Activated naive CD8-positive, alpha-beta T cell treated with anti-CD3 and anti-CD28 coated beads for 36 hours (primary cell): ENCODE results near the gene TRAPPC1. TPM values are rescaled to one million over a fixed set of nuclear protein-coding genes. Genes with fewer than 3 reads are reported as not detected.

Experiments
- DNase-seq: peaks from one replicate; pipeline ENCODE4 v3.0.0; 2021
- H3K27ac Mint-ChIP-seq: one replicate; pipeline ENCODE4 v1.8.0; 2022; ENCODE audit warnings: mild to moderate bottlenecking, moderate library complexity, mixed read lengths
- H3K27me3 Mint-ChIP-seq: one replicate; pipeline ENCODE4 v1.8.0; 2022; ENCODE audit warnings: mild to moderate bottlenecking, mixed read lengths
- H3K36me3 Mint-ChIP-seq: one replicate; pipeline ENCODE4 v1.8.0; 2021; ENCODE audit warnings: mild to moderate bottlenecking, mixed read lengths
- H3K4me1 Mint-ChIP-seq: one replicate; pipeline ENCODE4 v1.8.0; 2021; ENCODE audit warnings: mixed read lengths
- H3K4me3 Mint-ChIP-seq: one replicate; pipeline ENCODE4 v1.8.0; 2022; ENCODE audit warnings: mild to moderate bottlenecking, moderate library complexity, mixed read lengths
- H3K9me3 Mint-ChIP-seq: one replicate; pipeline ENCODE4 v1.8.0; 2022; ENCODE audit warnings: mixed read lengths
- total RNA-seq, 2 experiments: library from RNA; stranded (reverse); gene quantifications; one replicate each; pipeline ENCODE4 v1.2.3, GENCODE V29; 2021

Gene TRAPPC1
- total RNA-seq, 2 experiments from 2014 or later, result 131 to 143 TPM

GRCh38 chr17:7951143-7951792, 19.5 kb upstream of the TRAPPC1 start:
- DNase-seq, result peak; percentile 56
- H3K9me3 Mint-ChIP-seq, result no peaks in the 10 kb centered on the region
- peaks cover 27% of the 10 kb centered on the region for H3K36me3 Mint-ChIP-seq
- peak overlapping the region; percentile 87 for H3K27ac Mint-ChIP-seq
- H3K27me3 Mint-ChIP-seq, result no peaks in the 10 kb centered on the region
- H3K4me3 Mint-ChIP-seq, result peak overlapping the region; percentile 57
- peaks cover 10% of the 10 kb centered on the region for H3K4me1 Mint-ChIP-seq

DNA sequence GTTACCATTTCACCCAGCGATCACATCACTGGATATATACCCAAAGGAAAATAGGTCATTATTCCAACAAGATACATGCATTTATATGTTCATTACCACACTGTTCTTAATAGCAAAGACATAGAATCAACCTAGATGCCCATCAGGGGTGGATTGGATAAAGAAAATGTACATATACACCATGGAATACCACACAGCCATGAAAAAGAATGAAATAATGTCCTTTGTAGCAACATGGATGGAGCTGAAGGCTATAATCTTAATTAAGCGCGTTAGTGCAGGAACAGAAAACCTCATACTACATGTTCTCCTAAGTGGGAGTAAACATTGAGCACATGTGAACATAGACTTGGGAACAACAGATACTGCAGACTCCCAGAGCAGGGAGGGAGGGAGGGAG, 18.8 kb upstream of the TRAPPC1 start:
- peaks cover 10% of the 10 kb centered on the region for H3K4me1 Mint-ChIP-seq
- H3K4me3 Mint-ChIP-seq, result no peak overlapping the region
- H3K9me3 Mint-ChIP-seq, result no peaks in the 10 kb centered on the region
- no peak for DNase-seq
- H3K27me3 Mint-ChIP-seq, result no peaks in the 10 kb centered on the region
- no peak overlapping the region for H3K27ac Mint-ChIP-seq
- H3K36me3 Mint-ChIP-seq, result peaks cover 28% of the 10 kb centered on the region

- no peak for DNase-seq
- H3K36me3 Mint-ChIP-seq, result peaks cover 34% of the 10 kb centered on the region
- H3K27ac Mint-ChIP-seq, result no peak overlapping the region
- no peak overlapping the region for H3K4me3 Mint-ChIP-seq
- H3K4me1 Mint-ChIP-seq, result peaks cover 10% of the 10 kb centered on the region
- no peaks in the 10 kb centered on the region for H3K9me3 Mint-ChIP-seq
- no peaks in the 10 kb centered on the region for H3K27me3 Mint-ChIP-seq
These were observed 15.9 kb upstream of the TRAPPC1 start for GRCh38 chr17:7947651-7948050.

GRCh38 chr17:7946441-7946840, 14.7 kb upstream of the TRAPPC1 start:
- H3K4me3 Mint-ChIP-seq, result no peak overlapping the region
- H3K9me3 Mint-ChIP-seq, result no peaks in the 10 kb centered on the region
- no peak for DNase-seq
- H3K27ac Mint-ChIP-seq, result no peak overlapping the region
- peaks cover 6% of the 10 kb centered on the region for H3K4me1 Mint-ChIP-seq
- H3K36me3 Mint-ChIP-seq, result peaks cover 34% of the 10 kb centered on the region
- no peaks in the 10 kb centered on the region for H3K27me3 Mint-ChIP-seq

DNA sequence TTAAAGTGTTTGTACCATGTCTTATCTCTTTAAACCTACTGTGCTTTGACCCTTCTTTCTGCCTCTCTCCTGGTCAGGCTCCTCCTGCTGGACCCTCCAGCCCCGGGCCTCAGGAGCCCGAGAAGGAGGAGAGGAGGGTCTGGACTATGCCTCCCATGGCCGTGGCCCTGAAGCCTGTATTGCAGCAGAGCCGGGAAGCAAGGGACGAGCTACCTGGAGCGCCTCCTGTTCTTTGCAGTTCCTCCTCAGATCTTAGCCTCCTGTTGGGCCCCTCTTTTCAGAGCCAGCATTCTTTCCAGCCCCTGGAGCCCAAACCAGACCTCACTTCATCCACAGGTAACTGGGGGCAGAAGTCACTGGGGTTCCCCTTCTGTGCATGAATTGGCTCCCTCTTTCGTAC, 13.9 kb upstream of the TRAPPC1 start:
- Mint-ChIP-seq H3K4me1 (no peaks in the 10 kb centered on the region), H3K27ac (no peak overlapping the region), H3K27me3 (no peaks in the 10 kb centered on the region), H3K36me3 (peaks cover 37% of the 10 kb centered on the region), H3K9me3 (no peaks in the 10 kb centered on the region), H3K4me3 (no peak overlapping the region)
- DNase-seq, result no peak

GRCh38 chr17:7944326-7944725, 12.6 kb upstream of the TRAPPC1 start:
- Mint-ChIP-seq H3K27me3 (no peaks in the 10 kb centered on the region), H3K36me3 (peaks cover 33% of the 10 kb centered on the region), H3K27ac (no peak overlapping the region), H3K4me3 (no peak overlapping the region), H3K4me1 (no peaks in the 10 kb centered on the region), H3K9me3 (no peaks in the 10 kb centered on the region)
- no peak for DNase-seq

DNA sequence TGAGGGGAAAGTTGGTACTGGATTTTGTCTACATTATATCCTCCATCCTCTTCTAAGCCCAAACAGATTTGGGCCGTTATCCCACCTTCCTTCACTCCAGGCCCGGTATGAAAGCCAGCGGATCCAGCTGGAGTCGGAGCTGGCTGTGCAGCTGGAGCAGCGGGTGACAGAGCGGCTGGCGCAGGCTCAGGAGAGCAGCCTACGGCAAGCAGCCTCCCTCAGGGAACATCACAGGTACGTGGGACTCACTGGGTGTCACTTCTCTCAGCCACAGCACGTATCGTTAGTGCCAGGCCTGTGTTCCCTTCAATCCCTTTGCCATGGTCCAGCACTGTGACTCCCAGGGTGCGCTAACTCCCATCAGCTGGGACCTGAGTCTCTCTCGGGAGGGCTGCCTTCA, 11.5 kb upstream of the TRAPPC1 start:
- Mint-ChIP-seq H3K27ac (no peak overlapping the region), H3K27me3 (no peaks in the 10 kb centered on the region), H3K9me3 (no peaks in the 10 kb centered on the region), H3K36me3 (peaks cover 26% of the 10 kb centered on the region), H3K4me3 (no peak overlapping the region), H3K4me1 (no peaks in the 10 kb centered on the region)
- no peak for DNase-seq

- no peaks in the 10 kb centered on the region for H3K9me3 Mint-ChIP-seq
- no peak overlapping the region for H3K4me3 Mint-ChIP-seq
- no peaks in the 10 kb centered on the region for H3K4me1 Mint-ChIP-seq
- no peak for DNase-seq
- H3K36me3 Mint-ChIP-seq, result peaks cover 30% of the 10 kb centered on the region
- H3K27me3 Mint-ChIP-seq, result no peaks in the 10 kb centered on the region
- no peak overlapping the region for H3K27ac Mint-ChIP-seq
These were observed 9.0 kb upstream of the TRAPPC1 start for GRCh38 chr17:7940743-7941142.

DNA sequence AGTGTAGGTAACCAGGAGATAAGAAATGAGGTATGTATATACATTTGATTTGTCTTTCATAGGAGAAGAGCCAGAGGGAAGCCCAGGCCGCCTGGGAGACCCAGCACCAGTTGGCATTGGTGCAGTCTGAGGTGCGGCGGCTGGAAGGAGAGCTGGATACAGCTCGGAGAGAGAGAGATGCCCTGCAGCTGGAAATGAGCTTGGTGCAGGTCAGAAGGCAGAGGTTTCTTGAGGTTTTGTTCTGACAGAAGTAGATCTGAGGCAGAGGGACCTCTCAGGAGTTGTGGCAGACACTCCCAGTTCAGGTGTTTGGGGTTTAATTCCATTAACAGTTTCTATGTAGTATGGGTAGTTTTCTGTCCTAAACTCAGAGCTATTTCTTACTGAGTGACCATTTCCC, 8.3 kb upstream of the TRAPPC1 start:
- no peak for DNase-seq
- Mint-ChIP-seq H3K9me3 (no peaks in the 10 kb centered on the region), H3K27me3 (no peaks in the 10 kb centered on the region), H3K27ac (no peak overlapping the region), H3K4me1 (peaks cover 2% of the 10 kb centered on the region), H3K36me3 (peaks cover 33% of the 10 kb centered on the region), H3K4me3 (no peak overlapping the region)

- H3K4me1 Mint-ChIP-seq, result peaks cover 24% of the 10 kb centered on the region
- DNase-seq, result no peak
- no peaks in the 10 kb centered on the region for H3K9me3 Mint-ChIP-seq
- H3K27me3 Mint-ChIP-seq, result no peaks in the 10 kb centered on the region
- peaks cover 41% of the 10 kb centered on the region for H3K36me3 Mint-ChIP-seq
- H3K27ac Mint-ChIP-seq, result no peak overlapping the region
- H3K4me3 Mint-ChIP-seq, result no peak overlapping the region
These were observed 4.1 kb upstream of the TRAPPC1 start for GRCh38 chr17:7935859-7936258.

DNA sequence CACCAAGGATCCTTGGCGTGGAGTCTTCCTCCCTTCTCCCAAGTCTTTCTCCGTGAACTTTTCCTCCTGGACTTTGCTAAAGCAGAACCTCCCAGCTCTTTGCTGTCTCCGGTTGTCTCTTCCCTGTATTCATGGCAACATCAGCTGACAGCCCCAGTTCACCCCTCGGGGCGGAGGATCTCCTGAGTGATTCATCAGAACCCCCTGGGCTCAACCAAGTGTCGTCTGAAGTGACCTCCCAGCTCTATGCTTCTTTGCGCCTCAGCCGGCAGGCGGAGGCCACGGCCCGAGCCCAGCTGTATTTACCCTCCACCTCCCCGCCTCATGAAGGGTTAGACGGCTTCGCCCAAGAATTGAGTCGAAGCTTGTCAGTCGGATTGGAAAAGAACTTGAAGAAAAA, 1.2 kb upstream of the TRAPPC1 start:
- H3K9me3 Mint-ChIP-seq, result no peaks in the 10 kb centered on the region
- peaks cover 31% of the 10 kb centered on the region for H3K4me1 Mint-ChIP-seq
- H3K27ac Mint-ChIP-seq, result peak overlapping the region; percentile 64
- H3K4me3 Mint-ChIP-seq, result peak overlapping the region; percentile 97
- H3K36me3 Mint-ChIP-seq, result peaks cover 35% of the 10 kb centered on the region
- DNase-seq, result peak; percentile 39
- H3K27me3 Mint-ChIP-seq, result no peaks in the 10 kb centered on the region

DNA sequence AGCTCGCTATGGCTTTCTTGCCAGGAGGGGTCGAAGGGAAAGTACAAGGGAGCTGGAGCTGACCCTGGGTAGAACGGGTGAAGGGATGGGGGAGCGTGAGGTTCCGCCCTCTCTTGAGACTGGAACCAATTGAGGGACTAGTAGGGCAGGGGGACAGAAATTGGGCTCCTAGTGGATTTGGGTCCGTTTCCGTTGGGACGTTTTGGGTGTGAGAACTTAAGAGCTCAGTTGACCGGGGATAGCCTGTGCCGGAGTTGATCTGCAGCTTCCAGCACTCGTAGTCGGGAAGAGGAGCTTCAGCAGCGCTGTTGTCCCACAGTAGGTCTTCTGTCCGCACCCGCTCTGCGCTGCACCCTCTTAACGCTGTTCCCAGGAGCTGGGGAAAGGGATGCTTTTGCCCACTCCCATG, 741 bp upstream of the TRAPPC1 start:
- no peaks in the 10 kb centered on the region for H3K9me3 Mint-ChIP-seq
- H3K27ac Mint-ChIP-seq, result peak overlapping the region; percentile 97
- DNase-seq, result peak; percentile 26
- H3K4me3 Mint-ChIP-seq, result peak overlapping the region; percentile 97
- peaks cover 35% of the 10 kb centered on the region for H3K36me3 Mint-ChIP-seq
- peaks cover 31% of the 10 kb centered on the region for H3K4me1 Mint-ChIP-seq
- no peaks in the 10 kb centered on the region for H3K27me3 Mint-ChIP-seq

- Mint-ChIP-seq H3K9me3 (no peaks in the 10 kb centered on the region), H3K27me3 (no peaks in the 10 kb centered on the region), H3K4me1 (peaks cover 31% of the 10 kb centered on the region), H3K27ac (peak overlapping the region; percentile 97), H3K4me3 (peak overlapping the region; percentile 97), H3K36me3 (peaks cover 24% of the 10 kb centered on the region)
- DNase-seq, result no peak
These were observed 710 bp downstream of the TRAPPC1 start for GRCh38 chr17:7930841-7931631.

- Mint-ChIP-seq H3K36me3 (peaks cover 17% of the 10 kb centered on the region), H3K27ac (no peak within 1 kb of the TSS), H3K9me3 (no peaks in the 10 kb centered on the region), H3K4me3 (peak within 1 kb of the TSS; percentile 97), H3K4me1 (peaks cover 25% of the 10 kb centered on the region), H3K27me3 (no peaks in the 10 kb centered on the region)
- DNase-seq, result peak; percentile 61
These were observed 2.4 kb downstream of the TRAPPC1 start, which contains the start of gene KCNAB3 for GRCh38 chr17:7929158-7930023. Gene KCNAB3, minus strand, starts transcription at chr17:7929856. Its CDS starts 421 bp downstream, at chr17:7929435.

DNA sequence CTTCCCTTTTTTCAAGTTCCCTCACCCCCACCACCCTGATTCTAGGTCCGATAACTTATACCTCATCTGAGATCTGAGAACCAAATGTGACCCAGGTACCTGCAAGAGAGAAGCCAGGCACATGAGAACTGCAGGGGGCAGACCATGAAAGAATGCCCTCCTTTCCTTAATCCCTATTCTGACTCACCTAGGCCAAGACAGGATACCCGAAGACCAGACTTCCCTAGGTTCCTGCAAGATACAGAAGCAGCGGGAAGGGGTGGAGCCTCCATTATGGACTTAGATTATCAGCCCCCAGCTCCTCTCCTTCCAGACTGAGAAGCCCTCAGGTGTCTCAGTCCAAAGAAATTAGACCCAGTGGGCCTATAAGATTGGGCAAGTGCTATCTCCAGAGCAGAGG, 4.2 kb downstream of the TRAPPC1 start:
- Mint-ChIP-seq H3K36me3 (peaks cover 12% of the 10 kb centered on the region), H3K9me3 (no peaks in the 10 kb centered on the region), H3K27ac (no peak overlapping the region), H3K4me3 (no peak overlapping the region), H3K4me1 (peaks cover 19% of the 10 kb centered on the region), H3K27me3 (no peaks in the 10 kb centered on the region)
- DNase-seq, result no peak
